HFFc6 (cell line): ENCODE data around the gene ARGLU1. TPM values are rescaled to one million over a fixed set of nuclear protein-coding genes. Genes with fewer than 3 reads are reported as not detected.

Experiments used
- DNase-seq: peaks from one replicate; pipeline ENCODE4 v3.0.0-alpha.2; 2018
- H3K27ac Mint-ChIP-seq: 2 replicates; pipeline ENCODE4 v1.8.0; 2020; ENCODE audit warnings: mild to moderate bottlenecking, mixed read lengths
- H3K27me3 Mint-ChIP-seq: 2 replicates; pipeline ENCODE4 v1.8.0; 2021; ENCODE audit warnings: mild to moderate bottlenecking, moderate library complexity, mixed read lengths; ENCODE audit not compliant: insufficient read depth
- H3K36me3 Mint-ChIP-seq: 2 replicates; pipeline ENCODE4 v1.8.0; 2021; ENCODE audit warnings: low read depth, mixed read lengths
- H3K4me1 Mint-ChIP-seq: 2 replicates; pipeline ENCODE4 v1.8.0; 2020; ENCODE audit warnings: low read depth, mixed read lengths
- H3K4me3 Mint-ChIP-seq: 2 replicates; pipeline ENCODE4 v1.8.0; 2020; ENCODE audit warnings: mild to moderate bottlenecking, moderate library complexity, mixed read lengths
- H3K9me3 Mint-ChIP-seq: 2 replicates; pipeline ENCODE4 v1.8.0; 2020; ENCODE audit warnings: mild to moderate bottlenecking, mixed read lengths
- CTCF ChIP-seq: fragments of 200-600 bp; sonication (generic); IDR thresholded peaks from 2 replicates; pipeline ENCODE4 v1.5.0; 2021; ENCODE audit warnings: antibody characterized with exemption, mild to moderate bottlenecking
- total RNA-seq, 6 experiments: library from RNA; stranded (reverse); fragmentation: NEBNext Ultra II Directional; extraction: Animal tissue kit (Norgen Biotek cat#: 25700); gene quantifications; 2 replicates in 1 of 6; 3 replicates in 5 of 6; pipeline ENCODE4 v1.2.3, GENCODE V29; 2021

The ARGLU1 gene
- total RNA-seq, 6 experiments from 2014 or later: 30.3 to 39.4 (median 38.0) TPM

- Mint-ChIP-seq H3K36me3 (peaks cover 14% of the 10 kb centered on the region; the same call in 1 of the 2 replicates), H3K9me3 (no peaks in the 10 kb centered on the region), H3K4me1 (peaks cover 2% of the 10 kb centered on the region; the same call in 1 of the 2 replicates), H3K27ac (no peak overlapping the region), H3K4me3 (no peak overlapping the region), H3K27me3 (no peaks in the 10 kb centered on the region)
- DNase-seq: no peak
- TF ChIP-seq CTCF: no peak
Measured at GRCh38 chr13:106541826-106542225, 26.1 kb downstream of the ARGLU1 start.

GRCh38 chr13:106540613-106541012, 27.3 kb downstream of the ARGLU1 start:
- no peak overlapping the region for H3K27ac Mint-ChIP-seq
- no peak for DNase-seq
- H3K4me3 Mint-ChIP-seq: no peak overlapping the region
- peaks cover 14% of the 10 kb centered on the region; the same call in 1 of the 2 replicates for H3K36me3 Mint-ChIP-seq
- H3K27me3 Mint-ChIP-seq: no peaks in the 10 kb centered on the region
- TF ChIP-seq CTCF: no peak
- H3K4me1 Mint-ChIP-seq: peaks cover 9% of the 10 kb centered on the region
- H3K9me3 Mint-ChIP-seq: no peaks in the 10 kb centered on the region

GRCh38 chr13:106537521-106537920, 30.4 kb downstream of the ARGLU1 start:
- no peak for DNase-seq
- Mint-ChIP-seq H3K27ac (no peak overlapping the region), H3K9me3 (no peaks in the 10 kb centered on the region), H3K4me3 (no peak overlapping the region), H3K27me3 (no peaks in the 10 kb centered on the region), H3K4me1 (peaks cover 13% of the 10 kb centered on the region), H3K36me3 (peaks cover 19% of the 10 kb centered on the region)
- TF ChIP-seq CTCF: no peak

GRCh38 chr13:106536244-106537034, 31.5 kb downstream of the ARGLU1 start:
- Mint-ChIP-seq H3K27ac (peak overlapping the region; percentile 75), H3K4me3 (peak overlapping the region; percentile 93), H3K36me3 (peaks cover 17% of the 10 kb centered on the region), H3K9me3 (no peaks in the 10 kb centered on the region), H3K4me1 (peaks cover 24% of the 10 kb centered on the region), H3K27me3 (no peaks in the 10 kb centered on the region; the same call in 1 of the 2 replicates)
- peak; percentile 99 for TF ChIP-seq CTCF
- DNase-seq: peak; percentile 59

GRCh38 chr13:106535552-106536243, 32.2 kb downstream of the ARGLU1 start, which contains the start of gene EFNB2:
TSS of gene EFNB2 (minus strand) at chr13:106535662. CDS start at chr13:106534964, 698 bp downstream.
- Mint-ChIP-seq H3K27ac (peak within 1 kb of the TSS; percentile 75), H3K27me3 (no peaks in the 10 kb centered on the region; the same call in 1 of the 2 replicates), H3K9me3 (no peaks in the 10 kb centered on the region), H3K4me3 (peak within 1 kb of the TSS; percentile 93), H3K4me1 (peaks cover 31% of the 10 kb centered on the region), H3K36me3 (peaks cover 11% of the 10 kb centered on the region; the same call in 1 of the 2 replicates)
- DNase-seq: peak; percentile 76
- no peak for TF ChIP-seq CTCF
